ENCODE results near the gene BACE2.

DNA sequence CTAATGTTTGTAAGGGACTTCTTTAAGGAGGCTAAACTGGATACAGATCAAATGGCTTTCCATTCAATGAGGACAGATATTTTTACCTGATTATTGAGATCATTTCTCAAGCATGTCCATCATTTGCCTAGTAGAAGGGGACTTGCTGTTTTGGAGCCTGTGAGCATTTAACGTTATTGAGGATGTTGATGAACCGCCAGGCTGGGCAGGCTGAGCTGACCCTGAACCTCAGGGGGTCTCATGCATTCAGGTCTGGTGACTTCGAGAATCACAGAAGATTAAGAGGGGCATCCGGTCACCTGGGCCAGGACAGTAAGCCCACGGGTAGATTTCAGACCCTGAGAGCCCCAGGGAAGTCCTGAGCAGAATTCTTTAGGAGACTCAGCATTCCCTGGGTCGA is 63.1 kb downstream of the BACE2 start:
- no peak for TF ChIP-seq ZNF138 (CRISPR knock-in tag; IDR thresholded peaks at IDR 0.05; ENCODE audit: low read depth)
- TF ChIP-seq, protein P1, sequence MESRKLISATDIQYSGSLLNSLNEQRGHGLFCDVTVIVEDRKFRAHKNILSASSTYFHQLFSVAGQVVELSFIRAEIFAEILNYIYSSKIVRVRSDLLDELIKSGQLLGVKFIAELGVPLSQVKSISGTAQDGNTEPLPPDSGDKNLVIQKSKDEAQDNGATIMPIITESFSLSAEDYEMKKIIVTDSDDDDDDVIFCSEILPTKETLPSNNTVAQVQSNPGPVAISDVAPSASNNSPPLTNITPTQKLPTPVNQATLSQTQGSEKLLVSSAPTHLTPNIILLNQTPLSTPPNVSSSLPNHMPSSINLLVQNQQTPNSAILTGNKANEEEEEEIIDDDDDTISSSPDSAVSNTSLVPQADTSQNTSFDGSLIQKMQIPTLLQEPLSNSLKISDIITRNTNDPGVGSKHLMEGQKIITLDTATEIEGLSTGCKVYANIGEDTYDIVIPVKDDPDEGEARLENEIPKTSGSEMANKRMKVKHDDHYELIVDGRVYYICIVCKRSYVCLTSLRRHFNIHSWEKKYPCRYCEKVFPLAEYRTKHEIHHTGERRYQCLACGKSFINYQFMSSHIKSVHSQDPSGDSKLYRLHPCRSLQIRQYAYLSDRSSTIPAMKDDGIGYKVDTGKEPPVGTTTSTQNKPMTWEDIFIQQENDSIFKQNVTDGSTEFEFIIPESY (CRISPR knock-in tag; IDR thresholded peaks at IDR 0.05) = no peak
- TF ChIP-seq RFX1 (IDR thresholded peaks at IDR 0.05) = no peak
- no peak for TF ChIP-seq ZNF232 (CRISPR knock-in tag; IDR thresholded peaks at IDR 0.05; ENCODE audit: borderline replicate concordance)
- no peak for TF ChIP-seq ZNF598 (CRISPR knock-in tag; IDR thresholded peaks at IDR 0.05; ENCODE audit: borderline replicate concordance)
- no peak for TF ChIP-seq HDAC2 (CRISPR knock-in tag; IDR thresholded peaks at IDR 0.05)
- TF ChIP-seq PPARG (CRISPR knock-in tag; conservative IDR thresholded peaks at IDR 0.05) = no peak
